ENCODE results near the gene CCDC68. TPM values are rescaled to one million over a fixed set of nuclear protein-coding genes. Genes with fewer than 3 reads are reported as not detected.

Gene CCDC68
- total RNA-seq, 3 donors from 2014 or later = 6.6 to 9.6 (median 8.5) TPM

- intact Hi-C loops (cut with DNase I; ENCODE audit: low total_unique reads) = no loop called here
These were observed 70.3 kb downstream of the CCDC68 start for GRCh38 chr18:54888933-54889332.

GRCh38 chr18:54888378-54888777 is 70.9 kb downstream of the CCDC68 start:
- H3K9me3 ChIP-seq = no peaks in the 10 kb centered on the region
- H3K27ac ChIP-seq = no peak overlapping the region
- no peaks in the 10 kb centered on the region for H3K36me3 ChIP-seq
- intact Hi-C loops (cut with DNase I; ENCODE audit: low total_unique reads) = no loop called here
- no peaks in the 10 kb centered on the region for H3K4me1 ChIP-seq
- DNase-seq (ENCODE audit: low spot score in 2 of 2) = no peak
- H3K4me3 ChIP-seq = no peak overlapping the region
- TF ChIP-seq POLR2A (IDR thresholded peaks at IDR 0.05) (no peak), POLR2AphosphoS5 (IDR thresholded peaks at IDR 0.05) (no peak), CTCF (IDR thresholded peaks at IDR 0.05) (no peak)
- H3K27me3 ChIP-seq = no peaks in the 10 kb centered on the region

More at GRCh38 chr18:54888933-54889332, 70.3 kb downstream of the CCDC68 start:
- Histone ChIP-seq H3K4me1 (no peaks in the 10 kb centered on the region), H3K27ac (no peak overlapping the region), H3K4me3 (no peak overlapping the region), H3K36me3 (no peaks in the 10 kb centered on the region), H3K27me3 (no peaks in the 10 kb centered on the region), H3K9me3 (no peaks in the 10 kb centered on the region)
- DNase-seq (ENCODE audit: low spot score in 2 of 2) = no peak
- TF ChIP-seq CTCF (IDR thresholded peaks at IDR 0.05) = no peak
- no peak for TF ChIP-seq POLR2AphosphoS5 (IDR thresholded peaks at IDR 0.05)
- TF ChIP-seq POLR2A (IDR thresholded peaks at IDR 0.05) = no peak

GRCh38 chr18:54883816-54884604 is 75.3 kb downstream of the CCDC68 start:
- no peak for DNase-seq (ENCODE audit: low spot score in 2 of 2)
- H3K27me3 ChIP-seq = no peaks in the 10 kb centered on the region
- H3K4me1 ChIP-seq = no peaks in the 10 kb centered on the region
- H3K36me3 ChIP-seq = no peaks in the 10 kb centered on the region
- TF ChIP-seq POLR2A (IDR thresholded peaks at IDR 0.05) (no peak), POLR2AphosphoS5 (IDR thresholded peaks at IDR 0.05) (no peak), CTCF (IDR thresholded peaks at IDR 0.05) (no peak)
- intact Hi-C loops (cut with DNase I; ENCODE audit: low total_unique reads) = no loop called here
- no peaks in the 10 kb centered on the region for H3K9me3 ChIP-seq
- no peak overlapping the region for H3K4me3 ChIP-seq
- H3K27ac ChIP-seq = no peak overlapping the region

GRCh38 chr18:54882318-54882717 is 76.9 kb downstream of the CCDC68 start:
- no peaks in the 10 kb centered on the region for H3K4me1 ChIP-seq
- DNase-seq (ENCODE audit: low spot score in 2 of 2) = no peak
- no peak for TF ChIP-seq POLR2A (IDR thresholded peaks at IDR 0.05)
- no peak for TF ChIP-seq POLR2AphosphoS5 (IDR thresholded peaks at IDR 0.05)
- no peak for TF ChIP-seq CTCF (IDR thresholded peaks at IDR 0.05)
- intact Hi-C loops (cut with DNase I; ENCODE audit: low total_unique reads) = no loop called here
- no peaks in the 10 kb centered on the region for H3K27me3 ChIP-seq
- no peaks in the 10 kb centered on the region for H3K36me3 ChIP-seq
- no peak overlapping the region for H3K4me3 ChIP-seq
- H3K27ac ChIP-seq = no peak overlapping the region
- no peaks in the 10 kb centered on the region for H3K9me3 ChIP-seq

- H3K4me3 ChIP-seq = no peak overlapping the region
- no peaks in the 10 kb centered on the region for H3K4me1 ChIP-seq
- no peak for DNase-seq (ENCODE audit: low spot score in 2 of 2)
- no peaks in the 10 kb centered on the region for H3K36me3 ChIP-seq
- TF ChIP-seq CTCF (IDR thresholded peaks at IDR 0.05) = no peak
- no peak for TF ChIP-seq POLR2AphosphoS5 (IDR thresholded peaks at IDR 0.05)
- no peak for TF ChIP-seq POLR2A (IDR thresholded peaks at IDR 0.05)
- no peaks in the 10 kb centered on the region for H3K27me3 ChIP-seq
- no peaks in the 10 kb centered on the region for H3K9me3 ChIP-seq
- intact Hi-C loops (cut with DNase I; ENCODE audit: low total_unique reads) = no loop called here
- H3K27ac ChIP-seq = no peak overlapping the region
These were observed 78.0 kb downstream of the CCDC68 start for GRCh38 chr18:54881229-54881768.
